NCI-H2171 treated with DMSO at 0.1 percent for 48 hours (cell line): ENCODE data around the gene TIMM21.

Source experiments
- DNase-seq: peaks from one replicate; lab custom pipeline; 2025; lab: John Stamatoyannopoulos, UW

TIMM21 gene

GRCh38 chr18:74148543-74149070, 284 bp downstream of the TIMM21 start:
- no peak for DNase-seq

GRCh38 chr18:74149878-74150277, 1.6 kb downstream of the TIMM21 start:
- no peak for DNase-seq

DNA sequence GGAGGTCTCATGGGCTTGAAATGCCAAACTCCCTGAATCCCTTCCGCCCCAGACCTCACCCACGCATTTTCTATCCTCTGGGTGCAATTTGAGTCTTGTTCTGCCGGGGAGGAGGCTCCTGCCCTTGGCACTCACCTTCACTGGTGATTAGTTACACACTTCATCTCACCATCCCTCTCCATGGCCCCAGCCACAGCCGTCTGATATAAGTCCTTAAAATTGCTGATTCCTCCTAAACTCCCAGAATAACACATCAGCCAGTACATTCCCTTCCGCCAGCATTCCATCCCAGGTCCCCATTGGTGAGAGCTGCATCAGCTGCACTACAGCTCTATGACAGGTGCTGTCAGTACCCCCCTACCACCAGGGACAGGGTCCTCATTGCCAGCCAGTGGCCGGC, 3.9 kb downstream of the TIMM21 start:
- no peak for DNase-seq

GRCh38 chr18:74152857-74153256, 4.5 kb downstream of the TIMM21 start:
- no peak for DNase-seq

GRCh38 chr18:74153377-74153776, 5.1 kb downstream of the TIMM21 start:
- DNase-seq, result no peak

DNA sequence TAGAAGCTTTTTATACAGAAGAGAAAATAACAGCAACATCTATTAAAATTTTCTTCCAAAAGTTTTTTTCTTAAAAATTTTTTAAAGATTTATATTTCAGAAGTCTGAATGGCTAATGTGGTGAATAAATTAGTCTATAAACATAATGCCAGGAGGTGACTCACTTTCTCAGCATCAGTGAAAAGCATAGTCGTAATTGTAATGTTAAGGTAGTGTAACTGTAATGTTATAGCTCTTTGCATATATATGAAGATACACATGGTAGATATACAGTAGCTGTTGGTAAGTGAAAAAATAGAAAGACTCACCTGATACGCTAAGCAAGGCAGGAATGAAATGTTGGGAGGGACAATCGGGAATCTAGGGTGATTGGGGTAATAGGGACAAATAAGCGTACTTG, 5.5 kb downstream of the TIMM21 start:
- DNase-seq, result no peak

GRCh38 chr18:74154716-74155115, 6.4 kb downstream of the TIMM21 start:
- DNase-seq, result no peak

DNA sequence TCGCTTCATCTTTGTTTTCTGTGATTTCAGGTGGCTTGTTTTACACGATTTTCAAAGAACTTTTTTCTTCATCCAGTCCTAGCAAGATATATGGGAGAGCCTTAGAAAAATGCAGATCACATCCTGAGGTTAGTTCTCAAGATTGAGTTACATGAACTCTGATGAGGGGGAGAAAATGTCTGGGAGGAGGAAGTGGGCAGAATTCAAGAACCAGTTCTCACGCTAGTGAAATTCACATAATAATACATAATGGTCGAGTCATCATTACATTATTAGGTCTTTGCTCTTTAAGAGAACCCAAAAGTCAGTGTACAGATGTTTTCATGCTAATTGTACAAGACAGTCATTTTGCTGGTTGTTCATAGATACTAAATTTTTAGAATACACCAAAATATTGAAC, 7.0 kb downstream of the TIMM21 start:
- no peak for DNase-seq

DNA sequence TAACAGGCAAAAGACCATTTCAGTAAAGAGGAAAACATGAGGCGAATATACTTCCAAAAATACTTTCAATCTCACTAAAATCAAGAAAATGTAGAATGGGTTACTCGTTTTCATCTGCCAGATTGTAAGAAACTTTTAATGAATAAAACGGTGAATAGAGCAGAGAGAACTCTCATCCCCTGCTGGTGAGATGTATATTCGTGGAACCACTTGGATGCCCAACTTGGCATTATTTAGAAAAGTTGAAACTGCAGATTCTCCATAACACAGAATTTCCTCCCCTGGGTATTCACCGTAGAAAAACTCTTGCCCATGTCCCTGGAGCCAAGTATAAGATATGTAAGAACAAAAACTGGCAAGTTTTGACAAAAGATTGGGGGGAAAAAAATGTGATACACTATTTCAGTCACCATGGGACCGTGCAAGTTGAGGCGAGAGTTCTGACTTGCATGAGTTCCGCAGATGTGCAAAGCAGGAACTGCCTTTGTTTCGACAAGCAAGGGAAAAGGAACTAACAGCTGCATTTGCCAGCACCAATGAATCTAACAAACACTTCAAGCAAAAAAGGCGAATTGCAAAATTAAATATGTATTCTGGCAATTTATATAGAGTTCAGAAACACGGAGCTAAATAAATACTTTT, 14.8 kb downstream of the TIMM21 start:
- no peak for DNase-seq

DNA sequence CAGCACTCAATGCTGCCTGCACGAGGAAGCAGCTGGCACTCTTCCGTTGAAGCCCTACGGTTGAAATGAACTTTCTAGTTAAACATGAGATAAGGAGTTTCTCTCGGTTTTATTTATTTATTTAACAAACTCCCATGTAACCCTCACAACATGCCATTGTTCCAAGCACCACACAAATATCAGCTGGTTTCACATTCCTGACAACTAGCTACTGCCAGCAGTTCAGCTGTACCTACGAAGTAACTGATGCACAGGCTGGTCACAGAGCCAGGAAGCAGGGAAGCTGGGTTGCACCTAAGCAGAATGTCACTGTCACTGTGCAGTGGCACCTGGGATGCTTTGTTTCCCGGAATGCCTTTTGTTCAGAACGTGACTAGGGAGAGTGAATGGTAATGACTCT, 18.1 kb downstream of the TIMM21 start:
- DNase-seq, result no peak

DNA sequence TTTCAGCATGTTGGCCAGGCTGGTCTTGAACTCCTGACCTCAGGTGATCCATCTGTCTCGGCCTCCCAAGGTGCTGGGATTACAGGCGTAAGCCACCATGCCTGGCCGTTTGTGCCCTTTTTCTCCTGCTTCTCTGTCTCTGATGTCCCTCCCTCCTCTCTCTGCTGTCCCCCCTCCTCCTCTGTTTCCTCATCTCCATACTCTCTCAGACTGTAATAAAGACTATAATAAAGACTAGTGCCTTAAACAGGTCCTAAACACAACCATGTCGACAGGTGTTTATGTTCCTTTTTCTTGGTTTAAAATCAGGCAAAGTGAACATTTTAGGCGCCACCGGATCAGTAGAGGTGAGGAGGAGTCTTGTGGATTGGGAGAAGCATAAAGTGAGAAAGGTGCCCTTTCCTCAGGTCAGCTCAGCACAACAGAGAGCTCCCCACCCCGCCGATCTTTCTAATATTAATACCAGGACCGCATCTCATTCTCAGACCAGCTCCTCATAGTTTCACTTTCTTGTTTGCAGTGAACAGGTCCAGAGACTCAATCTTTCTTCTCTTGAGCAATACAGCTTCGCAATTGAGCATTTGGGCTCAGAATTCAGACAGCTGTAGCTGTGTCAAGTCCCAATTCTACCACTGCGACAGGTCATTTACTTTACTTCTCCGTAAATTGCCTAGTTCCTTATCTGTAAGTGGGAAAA, 23.7 kb downstream of the TIMM21 start:
- no peak for DNase-seq

DNA sequence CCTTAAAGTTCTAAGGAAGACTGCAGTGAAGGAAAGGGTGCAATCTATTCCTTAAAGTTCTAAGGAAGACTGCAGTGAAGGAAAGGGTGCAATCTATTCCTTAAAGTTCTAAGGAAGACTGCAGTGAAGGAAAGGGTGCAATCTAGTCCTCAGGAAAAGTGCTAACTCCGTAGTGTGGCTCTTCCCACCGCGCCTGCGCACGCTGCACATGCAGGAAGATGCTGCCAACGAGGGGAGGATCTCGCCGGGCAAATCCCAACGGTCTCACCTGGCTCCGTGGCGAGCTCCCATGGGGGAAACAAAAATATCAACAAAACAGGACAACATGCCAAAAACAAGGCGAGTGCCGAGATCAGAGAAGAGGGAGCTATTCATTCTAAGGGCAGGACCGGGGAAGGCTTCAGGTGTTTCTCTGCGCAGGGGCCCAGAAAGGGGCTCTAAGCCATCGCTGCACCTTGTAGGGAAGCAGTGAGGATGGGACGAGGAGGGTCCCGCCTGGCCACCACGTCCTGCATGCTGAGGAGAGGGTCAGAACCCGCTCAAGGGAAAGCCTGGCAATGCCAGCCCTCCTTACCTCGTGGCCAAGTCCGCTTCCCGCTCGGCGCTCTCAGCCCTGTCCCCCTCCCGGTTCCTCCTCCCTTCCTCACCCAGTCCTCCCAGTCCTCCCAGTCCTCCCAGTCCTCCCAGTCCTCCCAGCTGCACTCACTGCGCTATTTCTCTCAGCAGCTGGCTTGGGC, 24.5 kb downstream of the TIMM21 start:
- peak; percentile 13 for DNase-seq

DNA sequence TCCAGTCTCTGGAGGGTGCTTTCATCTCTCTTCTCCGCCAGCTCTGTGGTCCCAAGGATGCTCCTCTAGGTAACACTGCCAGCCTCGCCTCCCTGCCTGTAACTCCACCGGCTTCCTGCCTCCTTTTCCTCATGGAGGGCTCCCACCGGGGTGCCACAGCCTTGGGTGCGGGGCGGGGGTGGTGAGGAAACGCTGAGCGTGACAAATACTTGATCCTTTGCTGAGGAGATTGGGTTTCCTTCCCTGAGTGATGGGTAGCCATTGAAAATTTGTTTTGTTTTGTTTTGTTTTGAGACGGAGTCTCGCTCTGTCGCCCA, 25.1 kb downstream of the TIMM21 start:
- no peak for DNase-seq

DNA sequence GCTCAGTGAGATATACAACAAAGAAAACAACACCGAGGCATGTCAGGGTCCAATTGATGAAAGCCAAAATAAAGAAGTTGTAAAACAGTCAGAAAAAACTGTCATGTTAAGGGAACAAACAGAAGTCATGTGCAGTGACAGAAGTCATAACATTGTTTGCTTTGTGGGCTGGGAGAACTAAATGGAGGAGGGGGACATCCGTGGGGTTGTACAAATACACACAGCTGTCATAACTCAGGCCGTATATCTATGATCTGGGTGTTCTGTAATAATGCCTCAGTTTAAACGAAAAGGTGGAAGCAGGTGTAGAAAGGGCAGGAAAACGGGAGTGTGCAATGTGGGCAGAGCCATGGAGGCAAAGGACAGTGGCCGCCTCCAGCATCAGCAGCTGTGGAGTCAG, 27.3 kb downstream of the TIMM21 start:
- no peak for DNase-seq

- DNase-seq, result no peak
Measured at GRCh38 chr18:74178884-74179283, 30.6 kb downstream of the TIMM21 start.

DNA sequence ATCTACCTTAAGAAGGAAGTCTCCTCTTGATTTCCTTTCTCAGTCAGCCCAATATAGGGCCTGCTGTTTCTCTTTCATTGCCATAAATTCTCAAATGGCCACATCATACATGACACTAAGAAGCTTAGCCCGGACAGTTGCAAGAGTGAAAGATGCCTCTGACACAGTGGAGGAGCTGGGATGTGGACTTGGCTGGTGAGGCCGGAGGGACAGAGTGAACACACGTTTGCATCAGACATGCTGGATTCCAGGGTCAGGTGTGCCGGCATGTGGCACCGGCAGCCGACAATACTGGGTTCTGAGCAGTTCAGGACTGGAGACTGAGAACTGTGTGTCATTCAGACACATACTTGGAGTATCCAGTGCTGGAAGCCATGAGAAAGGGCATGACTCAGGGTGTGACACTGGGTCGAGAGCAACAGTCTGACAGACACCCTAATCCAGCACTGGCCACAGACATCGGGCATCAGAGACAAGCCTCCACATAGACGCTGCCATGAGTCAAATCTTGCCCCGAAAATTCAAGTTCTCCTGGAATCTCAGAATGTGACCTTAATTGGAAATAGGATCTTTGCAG, 31.4 kb downstream of the TIMM21 start:
- no peak for DNase-seq

DNA sequence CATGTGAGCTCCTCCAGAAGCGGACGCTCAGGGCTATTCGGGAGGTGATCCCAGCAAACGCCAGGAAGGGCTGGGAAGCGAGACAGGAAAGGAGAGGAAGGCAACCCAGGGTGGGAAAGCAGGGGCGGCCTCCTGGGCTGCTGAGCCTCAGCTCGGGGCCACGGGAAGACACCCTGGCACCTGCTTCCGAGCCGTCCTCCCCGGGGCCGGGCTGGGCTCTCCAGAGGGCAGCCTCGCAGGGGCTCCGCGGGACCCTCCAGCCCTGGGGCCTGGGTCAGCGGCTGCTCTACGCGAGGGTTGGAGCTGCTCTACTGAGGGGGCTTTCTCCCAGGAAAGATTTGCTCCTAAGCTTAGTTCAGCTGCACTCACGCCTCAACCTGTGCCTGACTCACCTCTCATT, 34.0 kb downstream of the TIMM21 start:
- DNase-seq, result no peak

GRCh38 chr18:74183130-74183529, 34.8 kb downstream of the TIMM21 start:
- peak; percentile 62 for DNase-seq

DNA sequence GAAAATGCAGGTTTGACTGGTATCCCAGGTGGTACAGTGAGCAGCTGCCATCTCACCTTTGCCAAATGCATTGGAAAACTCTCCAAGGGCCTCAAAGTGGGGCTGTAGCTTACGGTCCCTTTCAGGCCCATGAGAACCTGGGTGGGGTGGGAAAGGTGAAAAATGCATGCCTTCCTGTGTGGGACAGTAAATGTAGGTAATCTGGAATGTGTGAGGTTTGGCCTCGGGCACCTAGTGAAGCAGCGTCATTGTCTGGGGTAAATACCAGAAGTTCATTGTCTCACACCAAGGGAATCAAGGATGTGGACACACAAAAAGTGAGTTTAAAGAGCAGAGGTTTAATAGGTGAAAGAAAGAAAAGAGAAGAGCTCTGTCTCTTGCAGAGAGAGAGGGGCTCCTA, 36.6 kb downstream of the TIMM21 start:
- no peak for DNase-seq

GRCh38 chr18:74185860-74186259, 37.5 kb downstream of the TIMM21 start:
- DNase-seq, result no peak

DNA sequence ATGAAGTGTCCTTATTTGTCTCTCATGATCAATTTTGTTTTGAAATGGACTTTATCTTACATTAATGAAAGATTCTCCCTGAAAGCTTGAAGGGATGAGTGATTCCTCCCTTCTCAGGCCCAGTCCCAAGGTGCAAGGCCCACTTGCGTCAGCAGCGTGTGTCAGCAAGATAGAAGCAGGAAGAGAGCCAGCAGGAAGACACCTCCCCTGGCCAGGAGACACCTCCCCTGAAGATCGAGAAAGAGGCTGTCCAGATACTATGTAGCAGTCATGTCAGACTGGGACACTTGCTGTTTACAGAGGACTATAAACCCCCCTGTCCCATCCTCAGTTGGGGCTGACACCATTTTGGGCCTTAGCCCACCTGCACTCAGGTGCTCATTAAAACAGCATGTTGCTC, 38.3 kb downstream of the TIMM21 start:
- no peak for DNase-seq

DNA sequence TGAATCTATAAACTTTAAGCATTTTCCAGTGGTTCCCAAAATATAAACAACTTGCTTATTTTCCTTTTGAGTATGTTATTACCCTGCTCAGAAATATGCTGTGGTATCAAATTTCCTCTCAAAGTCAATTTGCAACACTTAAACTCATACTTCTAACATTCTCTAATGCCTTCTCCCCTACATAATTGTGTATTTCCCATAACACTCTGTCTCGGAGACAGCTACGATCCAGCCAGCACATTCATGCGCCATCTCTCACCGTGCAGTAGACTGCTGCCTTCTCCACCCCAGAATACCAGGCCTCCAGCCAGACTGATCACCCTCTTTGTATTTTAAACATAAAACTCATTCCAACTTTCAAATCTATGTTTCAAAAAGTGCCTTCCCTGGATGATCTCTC, 41.8 kb downstream of the TIMM21 start:
- no peak for DNase-seq

- no peak for DNase-seq
Measured at GRCh38 chr18:74191577-74191976, 43.3 kb downstream of the TIMM21 start.
